ENCODE results near the gene NRROS.

GRCh38 chr3:196673632-196674031, 34.1 kb downstream of the NRROS start:
- TF ChIP-seq, protein P1, sequence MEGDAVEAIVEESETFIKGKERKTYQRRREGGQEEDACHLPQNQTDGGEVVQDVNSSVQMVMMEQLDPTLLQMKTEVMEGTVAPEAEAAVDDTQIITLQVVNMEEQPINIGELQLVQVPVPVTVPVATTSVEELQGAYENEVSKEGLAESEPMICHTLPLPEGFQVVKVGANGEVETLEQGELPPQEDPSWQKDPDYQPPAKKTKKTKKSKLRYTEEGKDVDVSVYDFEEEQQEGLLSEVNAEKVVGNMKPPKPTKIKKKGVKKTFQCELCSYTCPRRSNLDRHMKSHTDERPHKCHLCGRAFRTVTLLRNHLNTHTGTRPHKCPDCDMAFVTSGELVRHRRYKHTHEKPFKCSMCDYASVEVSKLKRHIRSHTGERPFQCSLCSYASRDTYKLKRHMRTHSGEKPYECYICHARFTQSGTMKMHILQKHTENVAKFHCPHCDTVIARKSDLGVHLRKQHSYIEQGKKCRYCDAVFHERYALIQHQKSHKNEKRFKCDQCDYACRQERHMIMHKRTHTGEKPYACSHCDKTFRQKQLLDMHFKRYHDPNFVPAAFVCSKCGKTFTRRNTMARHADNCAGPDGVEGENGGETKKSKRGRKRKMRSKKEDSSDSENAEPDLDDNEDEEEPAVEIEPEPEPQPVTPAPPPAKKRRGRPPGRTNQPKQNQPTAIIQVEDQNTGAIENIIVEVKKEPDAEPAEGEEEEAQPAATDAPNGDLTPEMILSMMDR (conservative IDR thresholded peaks at IDR 0.05; ENCODE audit: low read depth, low read length): no peak
- no peak for TF ChIP-seq EZH2phosphoT487 (IDR thresholded peaks at IDR 0.05; ENCODE audit: borderline replicate concordance, low read length)

All from PC-3 (cell line).